Breast epithelium (tissue), 3 donors: ENCODE results near the gene SMARCAD1.

Experiments used
- POLR2A ChIP-seq: fragments of 450-650 bp; IDR thresholded peaks from one replicate; pipeline ENCODE4 v1.6.1; 2016; ENCODE audit warnings: antibody characterized with exemption, mild to moderate bottlenecking, moderate library complexity
- POLR2AphosphoS5 ChIP-seq, 3 donors: sonication (generic); formaldehyde crosslinking; IDR thresholded peaks; one replicate each; pipeline ENCODE4 v1.6.1; 2017; ENCODE audit warnings: antibody characterized with exemption in 3 of 3
- TF ChIP-seq, protein P1 (sequence below), 3 donors: fragments of 450-650 bp; IDR thresholded peaks; one replicate each; pipeline ENCODE4 v1.5.1; 2016 to 2017; ENCODE audit warnings: antibody characterized with exemption in 3 of 3, mild to moderate bottlenecking in 3 of 3, moderate library complexity in 3 of 3

DNA sequence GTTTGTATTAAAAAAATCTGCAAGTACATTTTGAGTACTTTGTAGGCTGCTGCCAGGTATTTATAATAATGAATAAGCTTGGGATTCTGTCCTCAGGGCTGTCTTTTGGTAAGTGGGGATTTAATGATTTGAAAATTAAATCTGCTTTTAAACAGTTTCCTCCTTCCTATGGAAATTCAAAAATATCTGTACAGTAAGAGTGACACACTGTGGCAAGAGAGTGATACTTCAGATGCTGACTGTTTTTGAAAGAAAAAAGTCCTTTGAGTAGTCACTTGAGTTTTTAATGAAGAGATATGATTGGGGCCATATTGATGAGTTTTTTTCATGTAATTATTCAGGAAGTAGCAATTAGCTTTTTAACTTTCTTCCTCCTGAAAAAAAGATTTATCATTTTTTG lies 49.2 kb downstream of the SMARCAD1 start:
- TF ChIP-seq, protein P1, sequence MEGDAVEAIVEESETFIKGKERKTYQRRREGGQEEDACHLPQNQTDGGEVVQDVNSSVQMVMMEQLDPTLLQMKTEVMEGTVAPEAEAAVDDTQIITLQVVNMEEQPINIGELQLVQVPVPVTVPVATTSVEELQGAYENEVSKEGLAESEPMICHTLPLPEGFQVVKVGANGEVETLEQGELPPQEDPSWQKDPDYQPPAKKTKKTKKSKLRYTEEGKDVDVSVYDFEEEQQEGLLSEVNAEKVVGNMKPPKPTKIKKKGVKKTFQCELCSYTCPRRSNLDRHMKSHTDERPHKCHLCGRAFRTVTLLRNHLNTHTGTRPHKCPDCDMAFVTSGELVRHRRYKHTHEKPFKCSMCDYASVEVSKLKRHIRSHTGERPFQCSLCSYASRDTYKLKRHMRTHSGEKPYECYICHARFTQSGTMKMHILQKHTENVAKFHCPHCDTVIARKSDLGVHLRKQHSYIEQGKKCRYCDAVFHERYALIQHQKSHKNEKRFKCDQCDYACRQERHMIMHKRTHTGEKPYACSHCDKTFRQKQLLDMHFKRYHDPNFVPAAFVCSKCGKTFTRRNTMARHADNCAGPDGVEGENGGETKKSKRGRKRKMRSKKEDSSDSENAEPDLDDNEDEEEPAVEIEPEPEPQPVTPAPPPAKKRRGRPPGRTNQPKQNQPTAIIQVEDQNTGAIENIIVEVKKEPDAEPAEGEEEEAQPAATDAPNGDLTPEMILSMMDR (IDR thresholded peaks at IDR 0.05): no peak
- TF ChIP-seq POLR2A: no peak
- no peak for TF ChIP-seq POLR2AphosphoS5 (IDR thresholded peaks at IDR 0.05)
